GM18870 (cell line): ENCODE results near the gene DAB2IP.

Source experiments
- ATAC-seq: cut with Tn5 transposase; IDR thresholded peaks from one replicate; pipeline ENCODE4 v1.9.1; 2021; ENCODE audit warnings: moderate library complexity; ENCODE audit not compliant: unreplicated experiment

DAB2IP gene

DNA sequence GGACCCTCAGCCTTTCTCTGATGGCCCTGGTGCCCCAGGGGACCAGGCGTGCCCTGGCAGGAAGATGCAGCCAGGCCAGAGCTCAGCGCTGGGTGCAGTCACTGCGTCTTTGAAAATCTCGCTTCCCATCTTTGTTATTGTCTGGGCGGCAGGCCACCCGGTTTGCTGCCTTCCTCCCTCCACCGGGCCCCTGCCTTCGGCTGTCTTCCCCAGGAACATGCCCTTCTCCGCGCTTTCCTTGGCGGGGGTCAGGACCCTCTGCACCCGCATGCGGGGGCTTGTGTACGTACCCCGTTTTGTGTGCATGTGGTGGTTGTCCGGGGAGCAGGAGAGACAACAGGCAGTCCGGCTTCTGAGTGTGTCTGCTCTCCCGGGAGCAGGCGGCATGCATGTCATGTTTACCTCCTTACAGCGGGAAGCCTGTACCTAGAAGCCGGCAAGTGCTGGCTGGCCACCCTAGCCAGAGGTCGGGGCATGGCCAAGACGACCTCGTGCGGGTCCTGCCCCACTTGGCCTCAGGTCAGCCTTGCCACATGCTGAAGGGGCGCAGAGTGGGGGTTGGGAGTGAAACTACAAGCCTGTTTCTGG, 49.5 kb downstream of the DAB2IP start:
- no peak for ATAC-seq

DNA sequence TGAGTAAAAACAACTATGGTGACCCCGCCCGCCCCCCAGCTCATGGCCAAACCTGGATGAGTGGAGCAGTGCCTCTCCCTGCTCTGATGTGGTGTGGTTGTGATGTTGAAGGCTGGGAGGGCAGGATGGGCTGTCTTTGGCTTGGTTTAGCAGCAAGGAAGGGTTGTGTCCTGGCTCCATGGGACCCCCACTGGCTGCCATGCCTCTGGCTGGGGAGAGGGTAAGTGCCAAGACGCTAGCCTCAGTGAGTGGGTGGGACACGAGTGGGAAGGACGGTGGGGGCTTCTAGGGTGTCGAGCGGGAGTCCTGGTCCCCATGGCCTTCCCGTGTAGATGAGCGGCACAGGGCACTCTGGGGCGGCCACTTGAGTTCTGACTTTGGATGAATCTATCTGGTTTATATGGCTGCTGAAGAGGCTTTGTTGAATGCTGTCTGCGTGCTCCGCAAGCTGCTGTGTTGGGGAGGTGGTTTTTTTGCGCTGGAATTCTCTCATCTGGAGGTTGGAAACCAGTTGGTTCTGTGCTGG, 50.4 kb downstream of the DAB2IP start:
- no peak for ATAC-seq

DNA sequence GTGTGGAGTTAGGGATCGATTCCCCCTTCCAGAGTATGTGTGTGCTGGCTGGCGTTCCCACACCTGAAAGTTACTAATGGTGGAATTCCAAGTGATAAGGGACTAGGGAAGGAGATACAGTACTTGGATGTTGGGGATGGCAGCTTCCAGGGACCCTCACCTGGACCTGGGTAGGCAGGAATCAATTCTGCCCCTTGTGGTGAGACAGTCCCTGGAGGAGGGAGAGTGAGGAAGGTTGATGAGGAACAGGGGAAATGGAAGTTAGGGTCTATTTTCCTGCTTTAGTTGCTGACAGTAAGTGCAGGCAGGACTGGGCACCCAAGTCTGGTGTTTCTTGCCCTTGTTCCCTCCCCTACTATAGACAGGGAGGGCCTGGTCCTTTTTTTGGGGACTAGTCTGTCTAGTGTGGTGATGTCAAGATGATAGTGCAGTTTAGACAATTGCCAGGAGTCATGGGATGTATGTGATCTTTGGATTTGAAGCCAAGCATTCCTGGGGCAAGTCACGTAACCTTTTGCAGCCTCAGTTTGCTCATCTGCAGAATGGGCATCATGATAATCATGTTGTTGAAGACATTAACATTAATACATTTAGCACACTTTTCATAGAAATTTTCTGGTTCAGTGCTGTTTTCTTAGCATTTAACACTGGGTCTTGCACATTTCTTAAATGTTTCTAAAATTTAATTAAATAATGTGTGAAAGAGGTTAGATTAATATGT, 51.7 kb downstream of the DAB2IP start:
- ATAC-seq, result no peak

DNA sequence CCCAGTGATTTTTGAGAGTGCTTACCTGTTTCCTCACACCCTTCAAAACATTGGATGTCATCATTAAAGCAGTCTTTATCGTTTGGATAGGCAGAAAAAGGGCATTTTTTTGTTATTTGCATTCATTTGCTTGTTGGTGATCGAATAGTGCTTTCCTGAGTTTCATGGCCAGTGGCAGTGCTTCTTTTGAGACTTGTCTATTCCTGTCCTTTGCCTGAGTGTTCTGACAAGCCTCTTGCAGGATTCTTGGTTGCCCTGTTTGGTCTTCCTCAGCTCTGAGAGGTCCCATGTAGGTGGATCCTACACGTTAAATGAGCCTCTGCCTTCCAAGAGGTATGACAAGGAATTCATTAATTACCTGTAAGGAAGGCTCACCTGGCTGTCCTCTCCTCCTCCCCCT, 52.8 kb downstream of the DAB2IP start:
- ATAC-seq, result no peak

DNA sequence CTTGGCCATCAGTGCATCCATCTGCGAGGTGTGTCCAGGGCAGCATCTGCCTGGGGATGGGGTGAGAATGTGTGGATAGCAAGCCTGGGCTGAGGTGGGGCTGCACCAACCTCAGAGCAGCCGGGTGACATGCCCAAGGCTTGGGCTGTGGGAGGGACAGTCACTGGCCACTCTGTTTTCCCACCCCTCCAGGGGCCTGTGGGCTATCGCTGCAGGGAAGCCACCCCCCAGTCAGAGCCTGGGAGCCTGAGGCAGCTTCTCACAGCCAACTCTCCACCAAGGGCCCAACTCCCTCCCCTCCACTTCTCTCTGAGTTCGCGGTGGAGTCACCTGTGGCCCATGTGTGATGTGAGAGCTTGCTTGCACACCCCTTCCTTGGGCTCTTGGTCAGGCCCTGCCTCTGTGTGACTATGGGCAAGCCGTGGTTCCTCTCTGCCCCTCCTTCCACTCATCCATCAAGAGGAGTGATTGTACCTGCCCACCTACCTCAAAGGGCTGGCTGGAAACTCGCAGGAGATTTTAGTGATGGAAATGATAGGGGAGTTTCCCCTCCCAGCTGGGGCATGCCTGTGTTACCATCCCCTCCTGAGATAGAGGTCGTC, 54.8 kb downstream of the DAB2IP start:
- no peak for ATAC-seq

DNA sequence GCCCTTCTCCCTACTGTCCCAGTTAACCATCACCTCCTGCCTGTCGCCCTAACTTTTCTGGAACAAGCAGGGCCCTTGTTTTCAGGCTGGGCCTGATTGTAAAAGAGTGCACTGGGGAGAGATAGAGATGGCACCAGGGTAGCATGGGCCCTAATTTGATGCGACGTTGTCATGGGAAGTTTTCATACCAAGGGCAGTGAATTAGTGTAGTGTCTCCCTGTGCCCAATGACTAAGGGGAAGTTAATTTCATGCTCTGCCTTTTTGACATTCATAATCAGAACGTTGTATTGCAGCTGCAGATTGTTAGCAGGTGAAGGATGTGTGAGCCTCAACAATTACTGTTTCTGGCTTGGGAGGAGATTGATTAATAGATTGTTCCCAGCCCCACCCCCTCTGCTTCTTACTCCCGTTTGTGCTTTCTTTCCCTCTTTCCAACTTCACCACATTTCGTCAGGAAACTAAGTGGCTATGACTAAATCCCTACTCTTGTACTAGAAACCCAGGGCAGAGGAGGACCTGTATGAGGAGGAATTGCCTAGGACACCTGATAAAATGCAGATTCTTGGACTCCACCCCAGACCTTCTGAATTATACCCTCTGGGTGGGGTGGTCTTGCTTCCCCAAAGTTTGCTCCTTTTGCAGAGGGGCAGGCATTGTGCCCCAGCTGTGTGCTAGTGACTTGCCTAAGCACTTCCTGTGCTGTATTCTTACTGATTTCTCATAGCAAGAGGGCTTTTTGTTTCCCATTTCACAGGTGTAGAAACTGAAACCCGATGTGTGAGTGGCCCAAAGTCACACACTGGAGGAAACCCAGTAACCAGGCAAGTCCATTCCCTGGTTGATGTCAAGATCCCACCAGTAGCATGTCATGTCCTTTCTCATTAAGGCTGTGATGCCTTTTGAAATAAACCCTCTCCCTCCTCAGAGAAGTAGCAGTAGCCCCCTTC, 56.3 kb downstream of the DAB2IP start:
- peak; percentile 95 for ATAC-seq

DNA sequence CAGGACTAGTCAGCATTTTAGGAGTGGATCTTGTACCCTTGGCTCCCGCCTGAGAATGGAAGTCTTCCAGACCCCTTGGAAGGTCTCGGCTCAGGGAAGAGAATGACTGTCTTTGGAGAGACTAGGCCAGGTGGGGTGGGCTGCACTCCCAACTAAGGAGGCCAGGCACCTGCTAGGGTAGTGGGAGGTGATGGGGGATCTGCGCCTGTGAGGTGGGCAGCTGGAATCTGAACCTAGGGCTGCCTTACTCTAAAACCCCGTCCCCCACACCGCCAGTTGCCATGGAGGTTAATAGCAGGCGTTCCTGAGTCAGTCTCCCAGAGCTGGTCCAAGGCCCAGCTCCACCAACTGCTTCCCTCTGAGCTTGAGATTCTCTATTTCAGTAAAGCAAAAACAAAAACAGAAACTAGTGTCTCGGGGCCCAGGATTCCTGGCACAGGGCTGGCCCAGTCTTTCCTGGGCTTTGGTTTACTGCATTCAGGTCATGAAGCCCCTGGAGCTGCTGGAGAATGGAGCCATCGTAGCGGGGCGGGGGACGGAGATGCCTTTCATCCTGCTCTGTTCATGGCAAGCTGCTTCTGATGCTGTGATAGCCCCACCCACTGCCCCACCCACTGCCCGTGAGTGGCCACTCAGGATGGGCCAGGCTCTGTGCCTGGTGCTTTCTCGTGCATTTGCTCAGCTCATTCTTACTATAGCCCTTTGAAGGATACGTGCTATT, 57.5 kb downstream of the DAB2IP start:
- ATAC-seq, result no peak

DNA sequence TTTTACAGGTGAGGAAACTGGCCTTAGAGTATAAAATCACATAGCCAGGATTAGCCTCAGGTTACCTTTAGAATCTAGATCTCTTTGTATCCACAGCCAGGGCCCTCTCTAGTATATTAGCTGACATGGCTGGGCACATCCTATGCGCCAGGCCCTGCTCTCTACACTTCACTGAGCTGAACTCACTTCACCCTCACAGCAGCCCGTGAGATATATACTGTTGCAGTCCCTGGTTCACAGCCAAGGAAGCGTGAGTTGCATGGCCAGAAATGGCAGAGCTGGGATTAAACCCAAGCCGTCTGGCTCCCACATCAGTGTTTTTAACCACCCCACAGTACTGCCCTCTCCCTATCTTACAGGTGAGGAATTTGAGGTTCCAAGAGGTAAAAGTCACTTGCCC, 58.4 kb downstream of the DAB2IP start:
- no peak for ATAC-seq

DNA sequence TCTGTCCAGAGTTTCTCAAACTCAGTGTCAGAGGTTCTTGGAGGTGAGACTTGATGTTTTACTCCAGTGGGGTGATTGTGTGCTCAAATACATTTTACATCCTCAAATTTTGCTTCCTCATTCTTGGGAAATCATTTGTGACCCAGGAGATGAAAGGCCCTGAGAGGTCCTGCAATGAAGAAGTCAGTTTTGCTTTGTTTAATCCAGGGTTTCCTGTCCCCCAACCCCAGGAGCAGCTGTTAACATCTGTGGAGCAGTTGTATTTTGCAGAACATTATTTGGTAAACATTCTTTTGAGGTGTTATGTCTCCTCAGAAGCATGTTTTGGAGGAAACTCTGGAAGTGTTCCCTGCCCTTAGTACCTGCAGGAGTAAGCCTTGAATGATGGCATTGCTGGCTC, 59.8 kb downstream of the DAB2IP start:
- ATAC-seq, result no peak

DNA sequence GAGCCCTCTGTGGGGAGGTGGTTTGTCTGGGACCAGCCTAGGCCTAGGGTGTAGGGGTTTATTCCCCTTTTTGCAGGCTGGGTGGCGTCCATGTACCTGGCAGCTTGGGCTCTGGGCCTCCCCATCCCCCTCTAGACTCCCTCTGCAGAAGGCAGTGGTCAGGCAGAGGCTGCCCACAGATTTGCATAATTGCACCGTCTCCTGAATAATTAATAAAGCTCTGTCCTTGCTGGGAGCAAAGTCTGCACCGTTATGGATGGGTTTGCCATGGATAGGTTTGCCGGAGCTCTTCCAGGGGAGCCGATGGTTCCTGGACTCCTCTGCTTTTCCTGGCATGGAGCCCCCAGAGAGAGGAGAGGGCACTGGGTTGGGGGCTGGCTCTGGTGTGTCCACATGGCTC, 60.4 kb downstream of the DAB2IP start:
- no peak for ATAC-seq

DNA sequence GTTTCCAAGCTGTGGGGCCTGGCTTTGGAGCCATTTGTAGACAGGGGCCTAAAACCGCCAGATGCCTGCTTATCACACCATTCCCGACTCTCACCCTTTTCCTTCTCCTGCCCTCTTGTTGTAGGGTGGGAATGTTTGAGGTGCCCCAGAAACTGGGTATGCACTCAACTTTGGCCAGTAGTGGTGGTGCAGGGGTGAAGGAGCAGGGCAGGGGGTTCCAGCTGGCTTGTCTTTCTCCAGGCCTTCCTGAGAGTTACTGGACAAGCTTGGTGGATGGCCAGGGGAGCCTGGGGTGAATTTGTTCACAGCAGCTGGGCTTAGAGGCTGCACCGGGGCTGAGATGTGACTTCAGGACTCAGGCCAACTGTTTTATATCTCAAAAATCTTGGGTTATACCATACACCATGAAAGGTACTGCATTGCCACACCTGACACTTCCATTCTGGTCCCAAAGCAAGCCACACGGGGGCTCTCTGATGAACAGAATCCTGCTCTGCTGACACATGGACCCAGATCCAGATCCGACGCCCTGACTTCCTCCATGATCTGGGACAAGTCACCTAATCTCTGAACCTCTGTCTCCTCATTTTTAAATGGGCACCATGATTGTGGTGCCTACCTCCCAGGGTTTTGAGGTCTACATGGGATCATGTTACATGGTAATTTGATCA, 62.1 kb downstream of the DAB2IP start:
- ATAC-seq, result no peak

DNA sequence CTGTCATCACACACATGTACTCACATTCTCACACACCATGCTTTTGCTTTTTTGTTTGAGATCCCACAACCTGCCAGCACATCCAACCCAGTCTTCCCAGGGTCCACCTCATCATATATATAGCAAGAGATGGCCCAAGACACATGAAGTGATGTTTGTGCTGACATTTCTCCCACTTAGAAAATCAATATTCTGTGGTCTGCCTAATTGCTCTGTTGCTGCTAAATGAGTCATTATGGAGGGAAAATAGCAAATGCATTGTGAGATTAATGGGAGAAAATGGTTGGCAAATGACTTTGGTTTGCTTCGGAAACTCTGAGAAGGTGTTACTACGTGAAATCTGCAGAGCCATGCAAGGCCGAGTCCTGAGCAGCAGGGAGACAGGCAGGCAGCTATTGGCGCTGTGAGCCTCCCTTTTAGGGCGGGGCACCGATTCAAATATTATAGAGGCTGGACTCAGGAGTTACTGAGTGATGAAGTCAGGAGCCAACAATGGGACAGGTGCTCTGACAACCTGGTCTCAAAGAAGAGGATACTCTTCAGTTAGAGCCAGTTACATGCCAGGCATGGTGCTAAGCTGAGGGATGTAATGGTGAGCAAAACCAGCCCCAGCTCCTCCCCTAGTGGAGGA, 62.8 kb downstream of the DAB2IP start:
- ATAC-seq, result no peak

DNA sequence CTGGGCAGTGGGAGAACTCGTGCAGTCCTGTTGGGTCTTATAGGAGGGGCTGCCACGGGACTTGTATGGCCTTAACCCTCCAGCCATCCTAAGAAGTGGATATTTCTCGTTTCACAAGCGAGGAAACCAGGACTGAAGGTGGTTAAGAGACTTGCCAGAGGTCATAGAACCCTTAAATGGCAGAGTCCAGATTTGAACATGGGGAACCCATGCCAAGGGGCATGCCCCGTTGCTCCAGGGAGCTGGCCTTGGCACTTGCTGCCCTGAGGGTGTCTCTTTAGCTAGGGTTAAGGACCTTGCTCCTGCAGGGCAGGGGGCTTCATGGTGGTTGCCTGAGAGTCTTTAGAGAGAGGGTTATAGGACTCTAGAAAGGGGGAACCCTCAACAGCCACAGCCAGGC, 63.4 kb downstream of the DAB2IP start:
- no peak for ATAC-seq

DNA sequence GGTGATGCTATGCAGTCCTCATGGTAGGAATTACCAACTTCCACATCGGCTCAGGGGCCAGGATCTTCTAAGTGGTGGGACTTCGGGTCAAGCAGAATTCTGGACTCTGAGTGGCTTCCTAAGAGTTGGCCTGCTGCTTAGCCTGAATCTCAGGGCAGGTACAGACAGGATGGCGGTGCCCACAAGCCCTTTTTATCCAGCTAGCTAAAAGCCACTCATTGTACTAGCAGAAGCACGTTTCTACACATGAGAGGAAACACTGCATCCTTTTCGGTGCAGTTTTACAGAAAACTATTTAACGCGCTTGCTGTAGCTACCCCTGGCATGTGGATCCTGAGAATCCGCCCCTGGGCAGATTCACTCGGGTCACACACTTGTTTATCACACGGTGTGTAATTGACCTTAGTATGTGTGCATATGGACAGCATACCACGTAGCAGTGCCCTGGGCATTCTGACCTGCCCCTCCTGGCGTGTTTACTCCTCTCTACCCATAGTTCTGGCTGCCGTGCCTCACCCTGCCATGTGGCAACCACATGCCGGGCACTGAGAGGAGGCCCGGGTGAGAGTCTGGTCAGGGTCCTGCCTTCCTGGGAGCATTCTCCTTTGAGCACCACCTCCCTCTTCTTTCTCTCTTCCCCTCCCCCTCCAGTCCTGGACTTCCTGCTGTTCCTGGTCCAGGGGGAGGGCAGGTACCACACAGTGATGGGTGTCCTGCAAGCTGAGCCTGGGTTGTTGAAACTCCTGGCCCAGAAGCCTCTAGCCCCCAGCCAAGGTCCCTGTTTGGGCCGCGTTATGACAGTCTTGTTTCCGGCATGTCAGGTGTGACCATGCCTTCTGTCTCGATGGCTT, 65.9 kb downstream of the DAB2IP start:
- ATAC-seq, result no peak

DNA sequence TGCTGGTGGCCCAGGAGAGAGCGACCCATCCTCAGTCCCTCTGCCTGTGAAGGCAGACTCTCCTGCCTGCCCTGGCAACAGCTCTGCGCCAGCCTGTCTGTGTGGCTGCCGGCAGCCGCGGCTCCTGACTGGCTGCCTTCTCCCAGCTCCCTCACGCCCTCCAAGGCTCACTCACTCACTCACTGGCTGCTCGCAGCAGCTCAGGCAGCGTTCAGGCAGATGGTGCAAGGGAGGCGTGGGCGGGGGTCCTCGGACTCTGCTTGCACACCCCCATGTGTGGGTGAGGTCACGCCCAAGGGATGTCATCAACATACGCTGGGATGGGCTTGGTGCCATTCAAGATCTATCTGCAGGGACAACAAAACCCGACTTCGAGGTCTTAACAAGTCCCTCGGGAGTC, 66.7 kb downstream of the DAB2IP start:
- ATAC-seq, result no peak

DNA sequence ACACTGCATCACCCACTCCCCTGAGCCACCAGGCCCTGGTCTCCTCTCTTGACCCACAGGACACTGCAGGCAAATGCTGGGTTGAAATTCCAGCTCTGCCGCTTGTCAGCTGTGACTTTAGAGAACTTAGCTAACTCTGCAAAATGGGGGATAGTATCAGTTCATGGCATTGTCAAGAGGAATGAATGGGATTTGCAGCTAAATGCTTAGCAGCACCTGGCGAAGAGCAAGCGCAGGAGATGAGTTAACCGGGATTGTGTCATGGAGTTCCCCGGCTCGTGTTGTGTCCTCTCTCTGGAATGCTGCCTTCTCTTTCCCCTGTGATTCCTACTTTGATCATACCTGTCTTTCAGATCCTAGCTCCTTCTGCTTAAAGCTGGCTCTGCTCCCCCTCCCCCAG, 67.1 kb downstream of the DAB2IP start:
- ATAC-seq, result no peak

DNA sequence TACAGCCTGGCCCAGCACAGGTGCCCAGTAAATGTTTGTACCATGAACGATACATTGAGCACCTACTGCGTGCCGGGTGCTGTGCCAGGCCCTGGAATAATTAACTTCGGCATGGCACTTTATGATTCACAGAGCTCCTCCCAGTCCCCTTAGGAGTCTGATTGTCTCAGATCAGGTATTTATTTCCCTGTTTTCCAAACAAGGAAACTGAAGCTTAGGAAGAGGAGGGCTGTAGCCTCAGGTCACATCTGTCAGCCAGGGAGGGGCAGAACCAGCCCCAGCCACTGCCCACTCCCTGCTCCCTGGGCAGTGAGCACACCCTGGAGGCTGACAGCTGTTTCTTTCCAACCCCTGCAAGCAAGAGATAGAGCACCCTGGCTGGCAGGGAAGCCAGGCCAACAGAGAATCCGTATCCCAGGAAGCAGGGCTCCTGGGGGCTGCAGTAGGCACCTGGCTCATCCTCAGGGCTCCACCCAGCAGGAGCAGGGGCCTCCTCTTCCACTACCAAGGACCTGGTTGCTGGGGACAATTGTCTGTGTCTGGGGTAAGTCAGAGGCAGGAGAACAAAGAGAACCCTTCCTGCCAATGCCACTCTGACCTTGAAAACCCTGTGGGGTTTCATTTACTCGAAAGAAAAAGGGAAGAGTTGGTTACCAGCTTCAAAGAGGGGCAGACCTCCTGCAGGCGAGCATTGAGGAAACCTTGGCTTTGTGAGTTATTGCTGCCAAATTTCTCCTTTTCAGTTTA, 69.0 kb downstream of the DAB2IP start:
- ATAC-seq, result no peak

DNA sequence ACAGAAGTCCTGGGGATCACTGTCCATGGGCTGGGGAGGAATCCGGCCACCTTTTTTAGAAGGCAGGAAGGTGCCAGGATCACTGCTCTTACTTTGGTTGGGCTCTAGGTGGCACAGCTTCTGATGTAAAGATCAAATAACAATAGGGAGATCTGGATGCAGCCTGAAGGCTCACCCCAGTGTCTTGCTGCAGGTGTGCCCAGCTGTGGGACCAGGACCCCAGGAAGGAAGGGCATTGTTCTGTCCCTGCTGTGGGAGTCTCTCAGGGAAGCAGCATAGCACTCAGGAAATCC, 69.6 kb downstream of the DAB2IP start:
- ATAC-seq, result no peak
